Measurements from ENCODE around the gene ACKR4. TPM values are rescaled to one million over a fixed set of nuclear protein-coding genes. Genes with fewer than 3 reads are reported as not detected.

The ACKR4 gene
- polyA plus RNA-seq, 1 of the 3 experiments (the other 2 are of a cell fraction), result 0.10 TPM

DNA sequence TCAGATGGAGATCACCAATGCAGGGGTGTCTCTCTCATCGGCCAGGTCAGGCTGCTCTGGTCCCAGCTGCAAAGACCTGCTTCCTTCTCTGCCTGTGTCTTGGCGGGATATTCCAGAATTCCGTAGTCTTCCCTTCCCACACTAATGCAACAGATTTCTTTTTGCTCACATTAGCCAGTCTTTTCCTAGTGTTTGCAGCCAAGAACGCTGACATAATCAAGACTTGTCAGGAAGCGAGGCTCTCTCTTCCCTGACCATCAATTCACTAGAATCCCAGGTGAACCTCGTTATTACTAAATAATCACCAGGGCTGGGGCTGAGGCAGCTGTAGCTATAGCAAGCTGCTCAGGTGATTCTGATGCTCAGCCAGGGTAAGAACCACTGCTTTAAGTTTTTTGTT is 43.2 kb upstream of the ACKR4 start:
- H3K4me1 ChIP-seq (ENCODE audit: control insufficient read depth in 1 of 2, insufficient read depth in 2 of 2, low read depth in 1 of 2, low read length in 1 of 2), result peaks cover 7 to 20% of the 10 kb centered on the region in 2 experiments; a peak in 3 of 4 replicates

DNA sequence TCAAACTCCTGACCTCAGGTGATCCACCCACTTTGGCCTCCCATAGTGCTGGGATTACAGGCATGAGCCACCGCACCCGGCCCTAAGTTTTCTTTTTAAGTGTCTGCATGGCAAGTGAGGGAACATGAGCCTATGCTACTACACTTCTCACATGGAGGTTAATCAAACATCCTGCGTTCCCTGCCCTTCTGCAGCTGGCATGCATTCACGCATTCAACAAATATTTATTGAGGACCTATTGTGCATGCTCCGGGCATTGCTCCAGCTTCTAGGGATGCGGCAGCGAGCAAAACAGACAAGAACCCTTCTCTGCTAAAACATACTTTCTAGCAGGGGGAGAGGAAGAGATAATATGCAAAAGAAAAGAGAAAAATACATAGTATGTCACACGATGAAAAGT is 42.6 kb upstream of the ACKR4 start:
- Histone ChIP-seq H3K9me3 (no peaks in the 10 kb centered on the region), H3K4me1 (ENCODE audit: control insufficient read depth in 1 of 2, insufficient read depth in 2 of 2, low read depth in 1 of 2, low read length in 1 of 2) (peaks cover 7 to 17% of the 10 kb centered on the region in 2 experiments; a peak in 3 of 4 replicates), H2AFZ (ENCODE audit: low read depth) (no peak overlapping the region), H3K9me2 (no peaks in the 10 kb centered on the region), H3K9ac (no peak overlapping the region), H3K36me3 (replicated peaks in 1 of 2; ENCODE audit: control insufficient read depth in 1 of 2, insufficient read depth in 2 of 2, low read length in 1 of 2) (peaks cover 2 to 5% of the 10 kb centered on the region in 2 experiments), H3K27ac (ENCODE audit: low read depth in 2 of 2, low read length in 1 of 2) (no peak overlapping the region), H3K4me3 (ENCODE audit: low read depth in 2 of 2, low read length in 1 of 2) (no peak overlapping the region), H3K27me3 (ENCODE audit: insufficient read depth) (no peaks in the 10 kb centered on the region), H3K4me2 (no peak overlapping the region), H3K79me2 (ENCODE audit: insufficient read depth) (no peaks in the 10 kb centered on the region), H3F3A (replicated peaks; ENCODE audit: insufficient read depth) (peaks cover 12% of the 10 kb centered on the region), H4K20me1 (ENCODE audit: insufficient read depth) (no peaks in the 10 kb centered on the region)
- no peak for DNase-seq
- ChIA-PET POLR2A (no interaction called here), CTCF (interaction anchor here (2.7 kb wide), 1 partner anchor 88 kb away, joined by 7 read pairs; no protein-coding TSS in a partner anchor)
- WGBS (ENCODE audit: low lambda C conversion rate), result 92% methylated on average over 8 of the region's 8 CpGs
- TF ChIP-seq MXI1 (IDR thresholded peaks at IDR 0.05; ENCODE audit: low read depth, low read length) (no peak), POLR2AphosphoS5 (IDR thresholded peaks at IDR 0.05; ENCODE audit: low read depth, low read length) (no peak), FOXM1 (IDR thresholded peaks at IDR 0.05; ENCODE audit: low read depth) (no peak), MEF2A (IDR thresholded peaks at IDR 0.05; ENCODE audit: borderline replicate concordance, low read depth) (no peak), RCOR1 (IDR thresholded peaks at IDR 0.05; ENCODE audit: low read length) (no peak), RAD21 (IDR thresholded peaks at IDR 0.05; ENCODE audit: low read length) (no peak), FOXJ3 (CRISPR knock-in tag; IDR thresholded peaks at IDR 0.05) (no peak), NRF1 (IDR thresholded peaks at IDR 0.05; ENCODE audit: low read depth, low read length) (no peak)
- TF ChIP-seq, protein P1, sequence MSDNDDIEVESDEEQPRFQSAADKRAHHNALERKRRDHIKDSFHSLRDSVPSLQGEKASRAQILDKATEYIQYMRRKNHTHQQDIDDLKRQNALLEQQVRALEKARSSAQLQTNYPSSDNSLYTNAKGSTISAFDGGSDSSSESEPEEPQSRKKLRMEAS (IDR thresholded peaks at IDR 0.05; ENCODE audit: low read depth), result no peak
- TF ChIP-seq, protein P2, sequence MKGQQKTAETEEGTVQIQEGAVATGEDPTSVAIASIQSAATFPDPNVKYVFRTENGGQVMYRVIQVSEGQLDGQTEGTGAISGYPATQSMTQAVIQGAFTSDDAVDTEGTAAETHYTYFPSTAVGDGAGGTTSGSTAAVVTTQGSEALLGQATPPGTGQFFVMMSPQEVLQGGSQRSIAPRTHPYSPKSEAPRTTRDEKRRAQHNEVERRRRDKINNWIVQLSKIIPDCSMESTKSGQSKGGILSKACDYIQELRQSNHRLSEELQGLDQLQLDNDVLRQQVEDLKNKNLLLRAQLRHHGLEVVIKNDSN (IDR thresholded peaks at IDR 0.05; ENCODE audit: borderline replicate concordance, low read depth), result no peak
- TF ChIP-seq, protein P3, sequence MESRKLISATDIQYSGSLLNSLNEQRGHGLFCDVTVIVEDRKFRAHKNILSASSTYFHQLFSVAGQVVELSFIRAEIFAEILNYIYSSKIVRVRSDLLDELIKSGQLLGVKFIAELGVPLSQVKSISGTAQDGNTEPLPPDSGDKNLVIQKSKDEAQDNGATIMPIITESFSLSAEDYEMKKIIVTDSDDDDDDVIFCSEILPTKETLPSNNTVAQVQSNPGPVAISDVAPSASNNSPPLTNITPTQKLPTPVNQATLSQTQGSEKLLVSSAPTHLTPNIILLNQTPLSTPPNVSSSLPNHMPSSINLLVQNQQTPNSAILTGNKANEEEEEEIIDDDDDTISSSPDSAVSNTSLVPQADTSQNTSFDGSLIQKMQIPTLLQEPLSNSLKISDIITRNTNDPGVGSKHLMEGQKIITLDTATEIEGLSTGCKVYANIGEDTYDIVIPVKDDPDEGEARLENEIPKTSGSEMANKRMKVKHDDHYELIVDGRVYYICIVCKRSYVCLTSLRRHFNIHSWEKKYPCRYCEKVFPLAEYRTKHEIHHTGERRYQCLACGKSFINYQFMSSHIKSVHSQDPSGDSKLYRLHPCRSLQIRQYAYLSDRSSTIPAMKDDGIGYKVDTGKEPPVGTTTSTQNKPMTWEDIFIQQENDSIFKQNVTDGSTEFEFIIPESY (IDR thresholded peaks at IDR 0.05; ENCODE audit: borderline replicate concordance, low read depth), result no peak
- TF ChIP-seq, protein P4, sequence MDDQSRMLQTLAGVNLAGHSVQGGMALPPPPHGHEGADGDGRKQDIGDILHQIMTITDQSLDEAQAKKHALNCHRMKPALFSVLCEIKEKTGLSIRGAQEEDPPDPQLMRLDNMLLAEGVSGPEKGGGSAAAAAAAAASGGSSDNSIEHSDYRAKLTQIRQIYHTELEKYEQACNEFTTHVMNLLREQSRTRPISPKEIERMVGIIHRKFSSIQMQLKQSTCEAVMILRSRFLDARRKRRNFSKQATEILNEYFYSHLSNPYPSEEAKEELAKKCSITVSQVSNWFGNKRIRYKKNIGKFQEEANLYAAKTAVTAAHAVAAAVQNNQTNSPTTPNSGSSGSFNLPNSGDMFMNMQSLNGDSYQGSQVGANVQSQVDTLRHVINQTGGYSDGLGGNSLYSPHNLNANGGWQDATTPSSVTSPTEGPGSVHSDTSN (IDR thresholded peaks at IDR 0.05), result no peak
- TF ChIP-seq, protein P5, sequence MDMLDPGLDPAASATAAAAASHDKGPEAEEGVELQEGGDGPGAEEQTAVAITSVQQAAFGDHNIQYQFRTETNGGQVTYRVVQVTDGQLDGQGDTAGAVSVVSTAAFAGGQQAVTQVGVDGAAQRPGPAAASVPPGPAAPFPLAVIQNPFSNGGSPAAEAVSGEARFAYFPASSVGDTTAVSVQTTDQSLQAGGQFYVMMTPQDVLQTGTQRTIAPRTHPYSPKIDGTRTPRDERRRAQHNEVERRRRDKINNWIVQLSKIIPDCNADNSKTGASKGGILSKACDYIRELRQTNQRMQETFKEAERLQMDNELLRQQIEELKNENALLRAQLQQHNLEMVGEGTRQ (IDR thresholded peaks at IDR 0.05; ENCODE audit: borderline replicate concordance, low read depth, low read length), result no peak

More for the DNA sequence above, 43.2 kb upstream of the ACKR4 start:
- 92% methylated on average over 6 of the region's 6 CpGs for WGBS (ENCODE audit: low lambda C conversion rate)
- Histone ChIP-seq H3F3A (replicated peaks; ENCODE audit: insufficient read depth) (peaks cover 16% of the 10 kb centered on the region), H3K9ac (no peak overlapping the region), H3K9me2 (no peaks in the 10 kb centered on the region), H2AFZ (ENCODE audit: low read depth) (no peak overlapping the region), H3K4me3 (ENCODE audit: low read depth in 2 of 2, low read length in 1 of 2) (no peak overlapping the region), H3K9me3 (no peaks in the 10 kb centered on the region), H3K27ac (ENCODE audit: low read depth in 2 of 2, low read length in 1 of 2) (no peak overlapping the region), H3K36me3 (replicated peaks in 1 of 2; ENCODE audit: control insufficient read depth in 1 of 2, insufficient read depth in 2 of 2, low read length in 1 of 2) (no peaks in the 10 kb centered on the region), H4K20me1 (ENCODE audit: insufficient read depth) (no peaks in the 10 kb centered on the region), H3K79me2 (ENCODE audit: insufficient read depth) (no peaks in the 10 kb centered on the region), H3K27me3 (ENCODE audit: insufficient read depth) (no peaks in the 10 kb centered on the region), H3K4me2 (no peak overlapping the region)
- ChIA-PET POLR2A (no interaction called here), CTCF (interaction anchor here (1.0 to 2.7 kb wide), 3 partner anchors 15 to 88 kb away, joined by 3 to 7 read pairs (median 3); no protein-coding TSS in a partner anchor)
- no peak for DNase-seq
- TF ChIP-seq FOSL2 (IDR thresholded peaks at IDR 0.05; ENCODE audit: borderline replicate concordance, low read depth), result no peak
- no peak for TF ChIP-seq RXRA (IDR thresholded peaks at IDR 0.05; ENCODE audit: borderline replicate concordance, low read depth)
- TF ChIP-seq, protein P2 (IDR thresholded peaks at IDR 0.05; ENCODE audit: borderline replicate concordance, low read depth), result no peak
- no peak for TF ChIP-seq EP300 (IDR thresholded peaks at IDR 0.05; ENCODE audit: borderline replicate concordance in 1 of 2, low read depth in 1 of 2, low read length in 1 of 2)
- TF ChIP-seq RCOR1 (IDR thresholded peaks at IDR 0.05; ENCODE audit: low read length), result no peak
- TF ChIP-seq, protein P6, sequence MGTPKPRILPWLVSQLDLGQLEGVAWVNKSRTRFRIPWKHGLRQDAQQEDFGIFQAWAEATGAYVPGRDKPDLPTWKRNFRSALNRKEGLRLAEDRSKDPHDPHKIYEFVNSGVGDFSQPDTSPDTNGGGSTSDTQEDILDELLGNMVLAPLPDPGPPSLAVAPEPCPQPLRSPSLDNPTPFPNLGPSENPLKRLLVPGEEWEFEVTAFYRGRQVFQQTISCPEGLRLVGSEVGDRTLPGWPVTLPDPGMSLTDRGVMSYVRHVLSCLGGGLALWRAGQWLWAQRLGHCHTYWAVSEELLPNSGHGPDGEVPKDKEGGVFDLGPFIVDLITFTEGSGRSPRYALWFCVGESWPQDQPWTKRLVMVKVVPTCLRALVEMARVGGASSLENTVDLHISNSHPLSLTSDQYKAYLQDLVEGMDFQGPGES (IDR thresholded peaks at IDR 0.05; ENCODE audit: low read depth, low read length), result no peak
- TF ChIP-seq TAF1 (IDR thresholded peaks at IDR 0.05; ENCODE audit: borderline replicate concordance, low read depth, low read length), result no peak
- TF ChIP-seq GABPA (IDR thresholded peaks at IDR 0.05; ENCODE audit: low read depth), result no peak
- TF ChIP-seq, protein P1 (IDR thresholded peaks at IDR 0.05; ENCODE audit: low read depth), result no peak
